SK-N-SH (cell line): ENCODE results near the gene PRG2.

Experiments
- CTCF ChIP-seq: fragments of 200-600 bp; sonication (generic); IDR thresholded peaks from 2 replicates; pipeline ENCODE4 v1.6.1; 2017; ENCODE audit warnings: antibody characterized with exemption, mild to moderate bottlenecking, moderate library complexity
- RAD21 ChIP-seq: IDR thresholded peaks from 2 replicates; pipeline ENCODE4 v1.6.1; 2012; ENCODE audit warnings: mild to moderate bottlenecking, low read length
- TEAD4 ChIP-seq: IDR thresholded peaks from 2 replicates; pipeline ENCODE4 v1.4.0; 2012; ENCODE audit warnings: mild to moderate bottlenecking, borderline replicate concordance; ENCODE audit not compliant: insufficient read depth

- TF ChIP-seq RAD21: no peak
- no peak for TF ChIP-seq CTCF
- no peak for TF ChIP-seq TEAD4
Measured at GRCh38 chr11:57363131-57364080, 27.0 kb downstream of the PRG2 start.
